ENCODE data around the gene DUS1L. TPM values are rescaled to one million over a fixed set of nuclear protein-coding genes. Genes with fewer than 3 reads are reported as not detected.
A peak's percentile ranks its signal among the peaks of the same experiment; 100 is the strongest.

DUS1L gene
- total and polyA plus RNA-seq, 2 experiments from 2014 or later = 66.0 to 122 TPM

DNA sequence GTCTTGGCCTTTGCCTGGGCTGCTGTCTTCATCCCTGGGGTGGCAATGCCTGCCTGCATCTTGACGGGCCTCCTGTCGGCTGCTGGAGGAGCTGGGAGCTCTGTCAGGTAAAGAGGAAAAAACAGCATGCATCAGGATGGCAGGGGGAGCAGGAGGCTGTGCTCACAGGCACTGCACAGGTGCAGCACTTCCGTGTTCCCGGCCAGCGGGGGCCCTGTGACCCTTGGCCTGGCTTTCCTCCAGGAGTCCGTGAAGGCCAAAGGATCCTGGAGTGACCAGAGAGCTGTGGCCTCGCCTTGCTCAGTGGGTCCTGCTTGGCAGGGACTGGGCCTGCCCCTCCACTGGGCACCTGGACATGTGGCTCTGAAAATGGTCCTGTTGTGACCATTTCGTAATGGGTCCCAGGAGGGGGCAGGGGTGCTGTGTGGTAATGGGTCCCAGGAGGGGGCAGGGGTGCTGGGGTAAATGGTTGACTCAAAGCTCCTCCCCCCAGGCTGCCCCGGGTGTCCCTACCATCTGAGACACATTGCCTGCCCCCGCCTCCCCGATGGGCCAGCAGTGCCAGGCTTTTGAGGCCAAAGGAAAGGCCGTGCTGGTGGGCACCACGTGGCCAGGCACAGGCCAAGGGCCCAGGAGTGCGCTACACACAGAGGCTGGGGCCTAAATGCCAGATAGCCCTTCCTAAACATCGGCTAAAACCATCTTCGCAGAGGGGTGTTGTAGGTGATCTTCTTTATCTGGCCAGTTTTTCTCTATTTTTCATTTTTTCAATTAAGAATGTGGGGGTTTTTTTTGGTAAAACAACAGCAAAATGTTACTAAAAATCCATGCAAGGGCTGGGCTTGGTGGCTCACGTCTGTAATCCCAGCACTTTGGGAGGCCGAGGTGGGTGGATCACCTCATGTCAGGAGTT lies 36.4 kb upstream of the DUS1L start:
- Histone ChIP-seq H3F3A (replicated peaks; ENCODE audit: low read depth) (0 out of 2 replicates have a peak, but pooled peaks cover 7% of the 10 kb centered on the region), H4K20me1 (replicated peaks; ENCODE audit: insufficient read depth) (peaks cover under 1% of the 10 kb centered on the region; the same call in 1 of the 2 replicates), H3K27me3 (ENCODE audit: insufficient read depth) (no peaks in the 10 kb centered on the region), H3K4me1 (ENCODE audit: insufficient read depth) (peaks cover 50% of the 10 kb centered on the region), H3K79me2 (replicated peaks; ENCODE audit: insufficient read depth) (peaks cover 21% of the 10 kb centered on the region), H3K27ac (ENCODE audit: low read depth) (no peak overlapping the region), H2AFZ (no peak overlapping the region), H3K36me3 (ENCODE audit: insufficient read depth) (no peaks in the 10 kb centered on the region), H3K9me2 (ENCODE audit: insufficient read depth) (no peaks in the 10 kb centered on the region), H3K4me2 (peak overlapping the region; percentile 32; the same call in 1 of the 2 replicates), H3K4me3 (no peak overlapping the region)
- Mint-ChIP-seq H3K4me1 (peaks cover 39% of the 10 kb centered on the region), H3K4me3 (no peak overlapping the region), H3K36me3 (ENCODE audit: low read depth) (peaks cover 2% of the 10 kb centered on the region; the same call in 1 of the 3 replicates), H3K27ac (no peak overlapping the region), H3K27me3 (ENCODE audit: insufficient read depth, low read depth, poor library complexity) (peaks cover 33% of the 10 kb centered on the region), H3K9me3 (no peaks in the 10 kb centered on the region; the same call in 2 of the 3 replicates)
- no peak for TF ChIP-seq CREB1 (CRISPR knock-in tag; IDR thresholded peaks at IDR 0.05; ENCODE audit: low read depth)
- TF ChIP-seq JUNB (IDR thresholded peaks at IDR 0.05; ENCODE audit: unreplicated experiment) = no peak
- no peak for TF ChIP-seq EZH2 (IDR thresholded peaks at IDR 0.05; ENCODE audit: low read depth, unreplicated experiment)
- TF ChIP-seq, protein P1, sequence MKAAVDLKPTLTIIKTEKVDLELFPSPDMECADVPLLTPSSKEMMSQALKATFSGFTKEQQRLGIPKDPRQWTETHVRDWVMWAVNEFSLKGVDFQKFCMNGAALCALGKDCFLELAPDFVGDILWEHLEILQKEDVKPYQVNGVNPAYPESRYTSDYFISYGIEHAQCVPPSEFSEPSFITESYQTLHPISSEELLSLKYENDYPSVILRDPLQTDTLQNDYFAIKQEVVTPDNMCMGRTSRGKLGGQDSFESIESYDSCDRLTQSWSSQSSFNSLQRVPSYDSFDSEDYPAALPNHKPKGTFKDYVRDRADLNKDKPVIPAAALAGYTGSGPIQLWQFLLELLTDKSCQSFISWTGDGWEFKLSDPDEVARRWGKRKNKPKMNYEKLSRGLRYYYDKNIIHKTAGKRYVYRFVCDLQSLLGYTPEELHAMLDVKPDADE (IDR thresholded peaks at IDR 0.05) = no peak
- TF ChIP-seq NANOG (IDR thresholded peaks at IDR 0.05; ENCODE audit: borderline replicate concordance) = no peak
- TF ChIP-seq POLR2AphosphoS5 (IDR thresholded peaks at IDR 0.05; ENCODE audit: low read depth) = no peak
- no peak for TF ChIP-seq STAT1 (IDR thresholded peaks at IDR 0.05; ENCODE audit: unreplicated experiment)
- no peak for TF ChIP-seq ZNF331 (CRISPR knock-in tag; IDR thresholded peaks at IDR 0.05; ENCODE audit: low read depth)
- no peak for TF ChIP-seq EZH2phosphoT487 (IDR thresholded peaks at IDR 0.05; ENCODE audit: unreplicated experiment)
- TF ChIP-seq, protein P2, sequence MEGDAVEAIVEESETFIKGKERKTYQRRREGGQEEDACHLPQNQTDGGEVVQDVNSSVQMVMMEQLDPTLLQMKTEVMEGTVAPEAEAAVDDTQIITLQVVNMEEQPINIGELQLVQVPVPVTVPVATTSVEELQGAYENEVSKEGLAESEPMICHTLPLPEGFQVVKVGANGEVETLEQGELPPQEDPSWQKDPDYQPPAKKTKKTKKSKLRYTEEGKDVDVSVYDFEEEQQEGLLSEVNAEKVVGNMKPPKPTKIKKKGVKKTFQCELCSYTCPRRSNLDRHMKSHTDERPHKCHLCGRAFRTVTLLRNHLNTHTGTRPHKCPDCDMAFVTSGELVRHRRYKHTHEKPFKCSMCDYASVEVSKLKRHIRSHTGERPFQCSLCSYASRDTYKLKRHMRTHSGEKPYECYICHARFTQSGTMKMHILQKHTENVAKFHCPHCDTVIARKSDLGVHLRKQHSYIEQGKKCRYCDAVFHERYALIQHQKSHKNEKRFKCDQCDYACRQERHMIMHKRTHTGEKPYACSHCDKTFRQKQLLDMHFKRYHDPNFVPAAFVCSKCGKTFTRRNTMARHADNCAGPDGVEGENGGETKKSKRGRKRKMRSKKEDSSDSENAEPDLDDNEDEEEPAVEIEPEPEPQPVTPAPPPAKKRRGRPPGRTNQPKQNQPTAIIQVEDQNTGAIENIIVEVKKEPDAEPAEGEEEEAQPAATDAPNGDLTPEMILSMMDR (conservative IDR thresholded peaks at IDR 0.05; ENCODE audit: low read depth in 2 of 2) = no peak
- TF ChIP-seq, protein P3, sequence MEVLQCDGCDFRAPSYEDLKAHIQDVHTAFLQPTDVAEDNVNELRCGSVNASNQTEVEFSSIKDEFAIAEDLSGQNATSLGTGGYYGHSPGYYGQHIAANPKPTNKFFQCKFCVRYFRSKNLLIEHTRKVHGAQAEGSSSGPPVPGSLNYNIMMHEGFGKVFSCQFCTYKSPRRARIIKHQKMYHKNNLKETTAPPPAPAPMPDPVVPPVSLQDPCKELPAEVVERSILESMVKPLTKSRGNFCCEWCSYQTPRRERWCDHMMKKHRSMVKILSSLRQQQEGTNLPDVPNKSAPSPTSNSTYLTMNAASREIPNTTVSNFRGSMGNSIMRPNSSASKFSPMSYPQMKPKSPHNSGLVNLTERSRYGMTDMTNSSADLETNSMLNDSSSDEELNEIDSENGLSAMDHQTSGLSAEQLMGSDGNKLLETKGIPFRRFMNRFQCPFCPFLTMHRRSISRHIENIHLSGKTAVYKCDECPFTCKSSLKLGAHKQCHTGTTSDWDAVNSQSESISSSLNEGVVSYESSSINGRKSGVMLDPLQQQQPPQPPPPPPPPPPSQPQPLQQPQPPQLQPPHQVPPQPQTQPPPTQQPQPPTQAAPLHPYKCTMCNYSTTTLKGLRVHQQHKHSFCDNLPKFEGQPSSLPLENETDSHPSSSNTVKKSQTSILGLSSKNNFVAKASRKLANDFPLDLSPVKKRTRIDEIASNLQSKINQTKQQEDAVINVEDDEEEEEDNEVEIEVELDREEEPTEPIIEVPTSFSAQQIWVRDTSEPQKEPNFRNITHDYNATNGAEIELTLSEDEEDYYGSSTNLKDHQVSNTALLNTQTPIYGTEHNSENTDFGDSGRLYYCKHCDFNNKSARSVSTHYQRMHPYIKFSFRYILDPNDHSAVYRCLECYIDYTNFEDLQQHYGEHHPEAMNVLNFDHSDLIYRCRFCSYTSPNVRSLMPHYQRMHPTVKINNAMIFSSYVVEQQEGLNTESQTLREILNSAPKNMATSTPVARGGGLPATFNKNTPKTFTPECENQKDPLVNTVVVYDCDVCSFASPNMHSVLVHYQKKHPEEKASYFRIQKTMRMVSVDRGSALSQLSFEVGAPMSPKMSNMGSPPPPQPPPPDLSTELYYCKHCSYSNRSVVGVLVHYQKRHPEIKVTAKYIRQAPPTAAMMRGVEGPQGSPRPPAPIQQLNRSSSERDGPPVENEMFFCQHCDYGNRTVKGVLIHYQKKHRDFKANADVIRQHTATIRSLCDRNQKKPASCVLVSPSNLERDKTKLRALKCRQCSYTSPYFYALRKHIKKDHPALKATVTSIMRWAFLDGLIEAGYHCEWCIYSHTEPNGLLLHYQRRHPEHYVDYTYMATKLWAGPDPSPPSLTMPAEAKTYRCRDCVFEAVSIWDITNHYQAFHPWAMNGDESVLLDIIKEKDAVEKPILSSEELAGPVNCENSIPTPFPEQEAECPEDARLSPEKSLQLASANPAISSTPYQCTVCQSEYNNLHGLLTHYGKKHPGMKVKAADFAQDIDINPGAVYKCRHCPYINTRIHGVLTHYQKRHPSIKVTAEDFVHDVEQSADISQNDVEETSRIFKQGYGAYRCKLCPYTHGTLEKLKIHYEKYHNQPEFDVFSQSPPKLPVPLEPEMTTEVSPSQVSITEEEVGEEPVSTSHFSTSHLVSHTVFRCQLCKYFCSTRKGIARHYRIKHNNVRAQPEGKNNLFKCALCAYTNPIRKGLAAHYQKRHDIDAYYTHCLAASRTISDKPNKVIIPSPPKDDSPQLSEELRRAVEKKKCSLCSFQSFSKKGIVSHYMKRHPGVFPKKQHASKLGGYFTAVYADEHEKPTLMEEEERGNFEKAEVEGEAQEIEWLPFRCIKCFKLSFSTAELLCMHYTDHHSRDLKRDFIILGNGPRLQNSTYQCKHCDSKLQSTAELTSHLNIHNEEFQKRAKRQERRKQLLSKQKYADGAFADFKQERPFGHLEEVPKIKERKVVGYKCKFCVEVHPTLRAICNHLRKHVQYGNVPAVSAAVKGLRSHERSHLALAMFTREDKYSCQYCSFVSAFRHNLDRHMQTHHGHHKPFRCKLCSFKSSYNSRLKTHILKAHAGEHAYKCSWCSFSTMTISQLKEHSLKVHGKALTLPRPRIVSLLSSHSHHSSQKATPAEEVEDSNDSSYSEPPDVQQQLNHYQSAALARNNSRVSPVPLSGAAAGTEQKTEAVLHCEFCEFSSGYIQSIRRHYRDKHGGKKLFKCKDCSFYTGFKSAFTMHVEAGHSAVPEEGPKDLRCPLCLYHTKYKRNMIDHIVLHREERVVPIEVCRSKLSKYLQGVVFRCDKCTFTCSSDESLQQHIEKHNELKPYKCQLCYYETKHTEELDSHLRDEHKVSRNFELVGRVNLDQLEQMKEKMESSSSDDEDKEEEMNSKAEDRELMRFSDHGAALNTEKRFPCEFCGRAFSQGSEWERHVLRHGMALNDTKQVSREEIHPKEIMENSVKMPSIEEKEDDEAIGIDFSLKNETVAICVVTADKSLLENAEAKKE (CRISPR knock-in tag; IDR thresholded peaks at IDR 0.05) = no peak
- no peak for TF ChIP-seq ZNF114 (CRISPR knock-in tag; IDR thresholded peaks at IDR 0.05)
- TF ChIP-seq, protein P4, sequence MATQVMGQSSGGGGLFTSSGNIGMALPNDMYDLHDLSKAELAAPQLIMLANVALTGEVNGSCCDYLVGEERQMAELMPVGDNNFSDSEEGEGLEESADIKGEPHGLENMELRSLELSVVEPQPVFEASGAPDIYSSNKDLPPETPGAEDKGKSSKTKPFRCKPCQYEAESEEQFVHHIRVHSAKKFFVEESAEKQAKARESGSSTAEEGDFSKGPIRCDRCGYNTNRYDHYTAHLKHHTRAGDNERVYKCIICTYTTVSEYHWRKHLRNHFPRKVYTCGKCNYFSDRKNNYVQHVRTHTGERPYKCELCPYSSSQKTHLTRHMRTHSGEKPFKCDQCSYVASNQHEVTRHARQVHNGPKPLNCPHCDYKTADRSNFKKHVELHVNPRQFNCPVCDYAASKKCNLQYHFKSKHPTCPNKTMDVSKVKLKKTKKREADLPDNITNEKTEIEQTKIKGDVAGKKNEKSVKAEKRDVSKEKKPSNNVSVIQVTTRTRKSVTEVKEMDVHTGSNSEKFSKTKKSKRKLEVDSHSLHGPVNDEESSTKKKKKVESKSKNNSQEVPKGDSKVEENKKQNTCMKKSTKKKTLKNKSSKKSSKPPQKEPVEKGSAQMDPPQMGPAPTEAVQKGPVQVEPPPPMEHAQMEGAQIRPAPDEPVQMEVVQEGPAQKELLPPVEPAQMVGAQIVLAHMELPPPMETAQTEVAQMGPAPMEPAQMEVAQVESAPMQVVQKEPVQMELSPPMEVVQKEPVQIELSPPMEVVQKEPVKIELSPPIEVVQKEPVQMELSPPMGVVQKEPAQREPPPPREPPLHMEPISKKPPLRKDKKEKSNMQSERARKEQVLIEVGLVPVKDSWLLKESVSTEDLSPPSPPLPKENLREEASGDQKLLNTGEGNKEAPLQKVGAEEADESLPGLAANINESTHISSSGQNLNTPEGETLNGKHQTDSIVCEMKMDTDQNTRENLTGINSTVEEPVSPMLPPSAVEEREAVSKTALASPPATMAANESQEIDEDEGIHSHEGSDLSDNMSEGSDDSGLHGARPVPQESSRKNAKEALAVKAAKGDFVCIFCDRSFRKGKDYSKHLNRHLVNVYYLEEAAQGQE (IDR thresholded peaks at IDR 0.05; ENCODE audit: unreplicated experiment) = no peak
- no peak for ATAC-seq
- no peak for DNase-seq (ENCODE audit: low spot score)

All from GM23338 (cell line).